ENCODE measurements around the gene DIS3L2. TPM values are rescaled to one million over a fixed set of nuclear protein-coding genes. Genes with fewer than 3 reads are reported as not detected.
"Not testable (repeated sequence)": the region's sequence is repeated elsewhere in the genome, so short reads cannot be mapped to it uniquely, and the experiment has no call there.

DIS3L2 gene
- total RNA-seq, 3 donors from 2014 or later = 28.5 to 43.0 (median 42.5) TPM

DNA sequence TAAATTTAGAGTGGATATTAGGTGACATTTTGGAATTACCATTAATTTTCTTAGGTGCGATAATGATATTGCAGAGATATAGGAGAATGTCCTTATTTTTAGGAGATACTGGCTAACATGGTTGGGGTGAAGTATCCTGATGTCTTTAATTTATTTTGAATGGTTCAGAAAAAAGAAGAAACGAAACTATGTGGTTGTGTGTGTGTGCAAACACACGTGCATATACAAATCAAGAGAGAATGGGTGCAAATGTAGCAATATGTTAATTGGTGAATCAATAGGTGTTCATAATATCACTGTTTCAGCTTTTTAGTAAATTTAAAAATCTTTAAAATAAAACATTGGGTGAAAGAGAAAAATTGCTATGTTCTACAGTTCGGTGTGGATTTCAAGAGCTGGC, 140.9 kb downstream of the DIS3L2 start:
- no peaks in the 10 kb centered on the region for H3K9me3 ChIP-seq
- TF ChIP-seq, protein P1, sequence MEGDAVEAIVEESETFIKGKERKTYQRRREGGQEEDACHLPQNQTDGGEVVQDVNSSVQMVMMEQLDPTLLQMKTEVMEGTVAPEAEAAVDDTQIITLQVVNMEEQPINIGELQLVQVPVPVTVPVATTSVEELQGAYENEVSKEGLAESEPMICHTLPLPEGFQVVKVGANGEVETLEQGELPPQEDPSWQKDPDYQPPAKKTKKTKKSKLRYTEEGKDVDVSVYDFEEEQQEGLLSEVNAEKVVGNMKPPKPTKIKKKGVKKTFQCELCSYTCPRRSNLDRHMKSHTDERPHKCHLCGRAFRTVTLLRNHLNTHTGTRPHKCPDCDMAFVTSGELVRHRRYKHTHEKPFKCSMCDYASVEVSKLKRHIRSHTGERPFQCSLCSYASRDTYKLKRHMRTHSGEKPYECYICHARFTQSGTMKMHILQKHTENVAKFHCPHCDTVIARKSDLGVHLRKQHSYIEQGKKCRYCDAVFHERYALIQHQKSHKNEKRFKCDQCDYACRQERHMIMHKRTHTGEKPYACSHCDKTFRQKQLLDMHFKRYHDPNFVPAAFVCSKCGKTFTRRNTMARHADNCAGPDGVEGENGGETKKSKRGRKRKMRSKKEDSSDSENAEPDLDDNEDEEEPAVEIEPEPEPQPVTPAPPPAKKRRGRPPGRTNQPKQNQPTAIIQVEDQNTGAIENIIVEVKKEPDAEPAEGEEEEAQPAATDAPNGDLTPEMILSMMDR (IDR thresholded peaks at IDR 0.05) = no peak
- ATAC-seq = no peak
- H3K4me3 ChIP-seq = no peak overlapping the region
- H3K36me3 ChIP-seq (ENCODE audit: low read depth) = no peaks in the 10 kb centered on the region
- H3K4me1 ChIP-seq (ENCODE audit: low read depth) = no peaks in the 10 kb centered on the region
- no peak for DNase-seq
- intact Hi-C loops (cut with DNase I, micrococcal nuclease) = no loop called here

DNA sequence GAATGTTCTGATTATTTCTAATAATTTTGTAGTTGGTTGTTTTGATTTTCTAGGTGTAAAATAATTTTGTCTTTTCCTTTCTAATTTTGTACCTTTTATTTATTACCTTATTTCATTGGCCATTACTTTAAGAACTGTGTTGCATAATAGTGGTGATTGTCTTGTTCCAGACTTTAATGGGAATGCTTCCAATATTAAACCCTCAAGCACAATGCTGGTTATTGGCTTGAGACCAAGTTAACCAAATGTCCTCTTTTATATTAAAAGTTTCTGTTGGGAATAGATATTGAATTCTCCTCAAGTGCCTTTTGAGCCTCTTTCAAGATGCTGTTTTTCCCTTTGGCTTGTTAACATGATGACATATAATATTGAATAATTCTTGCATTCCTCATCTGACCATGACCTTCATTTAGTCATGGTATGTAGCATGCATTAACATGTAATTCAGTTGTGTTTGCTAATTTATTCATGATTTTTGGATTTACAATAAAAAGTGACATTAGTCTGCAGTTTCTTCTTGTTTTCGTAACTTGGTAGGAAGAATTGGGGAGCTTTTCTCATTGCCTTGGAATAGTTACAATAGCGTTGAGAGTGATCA, 141.7 kb downstream of the DIS3L2 start:
- Histone ChIP-seq H3K4me3 (no peak overlapping the region), H3K9me3 (no peaks in the 10 kb centered on the region), H3K4me1 (ENCODE audit: low read depth) (no peaks in the 10 kb centered on the region), H3K36me3 (ENCODE audit: low read depth) (no peaks in the 10 kb centered on the region)
- DNase-seq (no peak), ATAC-seq (no peak)
- intact Hi-C loops (cut with DNase I, micrococcal nuclease) = no loop called here
- TF ChIP-seq, protein P1 (IDR thresholded peaks at IDR 0.05) = no peak

DNA sequence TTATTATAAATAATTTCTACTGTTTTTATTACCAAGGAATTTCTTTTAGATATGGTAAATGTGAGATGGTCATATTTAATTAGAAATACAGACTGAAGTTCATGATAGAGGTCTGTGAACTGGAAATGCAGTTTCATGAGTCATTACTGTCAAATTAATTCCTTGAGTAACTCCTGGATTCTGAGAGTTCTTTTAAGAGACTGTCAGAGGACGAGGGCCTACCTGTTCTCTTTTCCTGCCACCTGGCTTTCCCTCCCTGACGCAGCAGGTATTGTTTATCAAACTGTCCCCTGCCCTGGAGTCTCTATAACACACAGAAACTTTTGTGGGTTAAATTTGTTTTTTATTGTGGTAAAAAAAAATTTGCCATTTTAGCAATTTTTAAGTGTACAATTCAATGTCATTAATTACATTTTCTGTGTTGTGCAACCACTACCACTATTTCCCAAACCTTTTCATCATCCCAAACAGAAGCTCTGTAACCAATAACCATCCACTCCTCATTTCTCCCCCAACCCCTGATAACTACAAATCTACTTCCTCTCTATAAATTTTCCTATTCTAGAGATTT, 142.6 kb downstream of the DIS3L2 start:
- Histone ChIP-seq H3K36me3 (ENCODE audit: low read depth) (no peaks in the 10 kb centered on the region), H3K9me3 (no peaks in the 10 kb centered on the region), H3K4me1 (ENCODE audit: low read depth) (no peaks in the 10 kb centered on the region), H3K4me3 (no peak overlapping the region)
- DNase-seq = no peak
- intact Hi-C loops (cut with DNase I, micrococcal nuclease) = no loop called here
- no peak for ATAC-seq
- TF ChIP-seq, protein P1 (IDR thresholded peaks at IDR 0.05) = no peak

DNA sequence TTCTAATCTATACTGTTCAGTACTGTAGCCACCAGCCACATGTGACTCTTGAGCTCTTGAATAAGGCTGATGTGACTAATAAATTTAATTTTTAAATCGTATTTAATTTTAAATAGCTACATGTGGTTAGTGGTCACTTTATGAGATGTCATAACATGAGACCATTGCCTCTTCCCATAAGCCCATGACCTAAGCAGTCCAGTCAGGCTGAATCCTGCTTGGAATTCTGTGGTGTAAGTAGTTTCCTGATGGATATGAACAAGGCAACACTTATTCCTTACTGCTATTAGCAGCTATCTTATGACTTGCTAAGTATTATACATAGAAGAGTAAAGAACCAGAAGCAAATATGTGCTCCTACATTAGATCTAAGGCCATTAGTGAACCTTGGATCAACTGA, 150.0 kb downstream of the DIS3L2 start:
- Histone ChIP-seq H3K36me3 (ENCODE audit: low read depth) (no peaks in the 10 kb centered on the region), H3K4me1 (ENCODE audit: low read depth) (no peaks in the 10 kb centered on the region), H3K9me3 (no peaks in the 10 kb centered on the region), H3K4me3 (no peak overlapping the region)
- TF ChIP-seq, protein P1 (IDR thresholded peaks at IDR 0.05) = no peak
- ATAC-seq = no peak
- no peak for DNase-seq
- intact Hi-C loops (cut with DNase I, micrococcal nuclease) = no loop called here

DNA sequence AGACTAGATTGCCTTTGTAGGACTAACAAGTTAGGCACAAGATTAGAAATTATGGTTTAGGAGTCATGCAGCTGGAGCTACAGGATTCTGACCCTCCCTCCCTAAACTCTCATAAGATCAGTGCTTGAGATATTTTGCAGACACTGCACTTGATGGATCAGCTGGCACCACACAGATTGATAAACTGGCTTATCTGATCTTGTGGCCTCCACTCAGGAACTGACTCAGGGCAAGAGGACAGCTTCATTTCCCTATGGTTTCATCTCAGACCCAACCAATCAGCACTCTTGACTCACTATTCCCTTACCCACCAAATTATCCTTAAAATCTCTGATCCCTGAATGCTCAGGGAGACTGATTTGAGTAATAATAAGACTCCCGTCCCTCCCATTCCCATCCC, 152.3 kb downstream of the DIS3L2 start:
- intact Hi-C loops (cut with DNase I, micrococcal nuclease) = no loop called here
- TF ChIP-seq, protein P1 (IDR thresholded peaks at IDR 0.05) = no peak
- Histone ChIP-seq H3K4me3 (no peak overlapping the region), H3K36me3 (ENCODE audit: low read depth) (no peaks in the 10 kb centered on the region), H3K4me1 (ENCODE audit: low read depth) (no peaks in the 10 kb centered on the region), H3K9me3 (no peaks in the 10 kb centered on the region)
- ATAC-seq (no peak), DNase-seq (no peak)

DNA sequence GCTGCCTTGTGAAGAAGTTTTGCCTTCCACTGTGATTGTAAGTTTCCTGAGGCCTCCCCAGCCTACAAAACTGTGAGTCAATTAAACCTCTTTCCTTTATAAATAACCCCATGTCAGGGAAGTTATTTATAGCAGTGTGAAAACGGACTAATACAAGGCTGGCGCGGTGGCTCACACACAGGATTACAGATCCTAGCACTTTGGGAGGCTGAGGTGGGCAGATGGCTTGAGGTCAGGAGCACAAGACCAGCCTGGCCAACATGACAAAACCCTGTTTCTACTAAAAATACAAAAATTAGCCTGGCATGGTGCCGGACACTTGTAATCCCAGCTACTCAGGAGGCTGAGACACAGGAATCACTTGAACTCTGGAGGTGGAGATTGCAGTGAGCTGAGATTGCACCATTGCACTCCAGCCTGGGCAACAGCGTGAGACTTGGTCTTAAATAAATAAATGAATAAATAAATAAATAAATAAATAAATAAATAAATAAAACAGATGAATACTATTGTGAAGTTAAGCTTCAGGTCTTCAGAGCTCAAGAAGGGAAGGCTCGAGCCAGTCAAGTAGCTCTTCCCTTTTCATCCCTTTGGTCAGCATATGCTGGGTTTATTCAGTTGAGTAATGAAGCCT, 154.3 kb downstream of the DIS3L2 start:
- H3K36me3 ChIP-seq (ENCODE audit: low read depth); H3K9me3 ChIP-seq; DNase-seq; intact Hi-C loops (cut with DNase I, micrococcal nuclease); H3K4me3 ChIP-seq; H3K4me1 ChIP-seq (ENCODE audit: low read depth); ATAC-seq: not testable (repeated sequence)

Data from mucosa of descending colon (tissue), 3 donors.